ENCODE measurements around the gene MACROD1. TPM values are rescaled to one million over a fixed set of nuclear protein-coding genes. Genes with fewer than 3 reads are reported as not detected.

The MACROD1 gene
- total and polyA plus RNA-seq, 10 donors: 5.1 to 20.3 (median 7.8) TPM

- intact Hi-C loops (cut with DNase I; ENCODE audit: low total_unique reads): loop anchor here (2.0 kb wide), 1 partner anchor 149 kb away; no protein-coding TSS in a partner anchor
- Histone ChIP-seq H3K4me1 (peaks cover 38 to 82% (median 61%) of the 10 kb centered on the region in 6 donors), H3K36me3 (peaks cover 4 to 47% (median 38%) of the 10 kb centered on the region in 6 donors), H3K27ac (no peak overlapping the region), H3K4me3 (peak overlapping the region; percentile 5 to 68 (median 44)), H3K27me3 (replicated peaks in 1 of 7) (peaks cover 0 to 36% (median 0%) of the 10 kb centered on the region in 7 donors), H3K9me3 (no peaks in the 10 kb centered on the region)
- 1 to 8% (median 5%) methylated on average over 24 to 59 of the region's 59 CpGs for WGBS, 5 donors
- TF ChIP-seq CTCF (IDR thresholded peaks at IDR 0.05 in 8 of 11, conservative IDR thresholded peaks at IDR 0.05 in 3 of 11) (no peak), POLR2AphosphoS5 (IDR thresholded peaks at IDR 0.05) (peak in 2 of 3 donors; percentile 10 to 57)
- peak; percentile 87 for DNase-seq
Measured at GRCh38 chr11:63999349-64000025, 166.4 kb downstream of the MACROD1 start.

GRCh38 chr11:63998558-63999348, 167.2 kb downstream of the MACROD1 start:
- TF ChIP-seq POLR2AphosphoS5 (IDR thresholded peaks at IDR 0.05) (peak; percentile 14 to 61 (median 48)), CTCF (IDR thresholded peaks at IDR 0.05 in 8 of 11, conservative IDR thresholded peaks at IDR 0.05 in 3 of 11) (peak in 1 of 11 experiments; percentile 6), POLR2A (IDR thresholded peaks at IDR 0.05) (no peak)
- H3K9me3 ChIP-seq: no peaks in the 10 kb centered on the region
- peak overlapping the region; percentile 5 to 68 (median 44) for H3K4me3 ChIP-seq
- H3K4me1 ChIP-seq: peaks cover 38 to 82% (median 58%) of the 10 kb centered on the region in 6 donors
- H3K27me3 ChIP-seq (replicated peaks in 1 of 7): peaks cover 0 to 36% (median 0%) of the 10 kb centered on the region in 7 donors
- DNase-seq: peak; percentile 85
- H3K36me3 ChIP-seq: peaks cover 4 to 54% (median 42%) of the 10 kb centered on the region in 6 donors
- WGBS, 5 donors: 51 to 65% (median 58%) methylated on average over 36 to 54 of the region's 54 CpGs
- no peak overlapping the region for H3K27ac ChIP-seq
- intact Hi-C loops (cut with DNase I; ENCODE audit: low total_unique reads): no loop called here

GRCh38 chr11:63997801-63998337, 168.0 kb downstream of the MACROD1 start:
- 77 to 84% (median 79%) methylated on average over 11 of the region's 11 CpGs for WGBS, 5 donors
- no peak for DNase-seq
- peak in 1 of 3 donors; percentile 9 for TF ChIP-seq POLR2AphosphoS5 (IDR thresholded peaks at IDR 0.05)
- no peak for TF ChIP-seq CTCF (IDR thresholded peaks at IDR 0.05 in 8 of 11, conservative IDR thresholded peaks at IDR 0.05 in 3 of 11)
- intact Hi-C loops (cut with DNase I; ENCODE audit: low total_unique reads): no loop called here
- Histone ChIP-seq H3K27ac (no peak overlapping the region), H3K36me3 (peaks cover 4 to 63% (median 49%) of the 10 kb centered on the region in 6 donors), H3K4me3 (no peak overlapping the region), H3K4me1 (peaks cover 36 to 82% (median 51%) of the 10 kb centered on the region in 6 donors), H3K9me3 (no peaks in the 10 kb centered on the region), H3K27me3 (replicated peaks in 1 of 7) (peaks cover 0 to 36% (median 0%) of the 10 kb centered on the region in 7 donors)

Measured in spleen (tissue), 11 donors.